DMS53 treated with DMSO at 0.1 percent for 48 hours (cell line): ENCODE results near the gene KCNJ4.
"Not testable (repeated sequence)": the region's sequence is repeated elsewhere in the genome, so short reads cannot be mapped to it uniquely, and the experiment has no call there.

Source experiments
- DNase-seq: peaks from one replicate; lab custom pipeline; 2025; ENCODE audit not compliant: unreplicated experiment; lab: John Stamatoyannopoulos, UW

Gene KCNJ4

DNA sequence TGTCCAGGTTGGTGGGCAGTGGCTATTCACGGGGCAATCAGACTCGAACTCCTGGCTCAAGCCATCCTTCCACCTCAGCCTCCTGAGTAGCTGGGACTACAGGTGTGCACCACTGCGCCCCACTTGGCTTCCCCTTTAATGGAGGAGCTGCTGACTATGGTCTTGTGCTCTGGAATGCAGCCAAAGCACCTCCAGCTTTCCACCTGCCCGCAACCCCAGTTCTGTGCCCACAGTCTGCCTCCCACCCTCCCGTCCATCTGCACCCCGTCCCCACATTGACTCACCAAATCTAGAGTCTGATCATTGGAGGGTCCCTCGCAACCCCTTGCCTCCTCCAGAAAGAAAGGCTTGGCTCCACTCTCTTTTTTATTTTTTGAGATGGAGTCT lies 41.0 kb downstream of the KCNJ4 start:
- DNase-seq: no peak

- DNase-seq: peak; percentile 2
These were observed 41.7 kb downstream of the KCNJ4 start for GRCh38 chr22:38413085-38414008.

- DNase-seq: peak; percentile 18
These were observed 42.4 kb downstream of the KCNJ4 start for GRCh38 chr22:38412435-38413084.

GRCh38 chr22:38411016-38411415 lies 44.0 kb downstream of the KCNJ4 start:
- no peak for DNase-seq

DNA sequence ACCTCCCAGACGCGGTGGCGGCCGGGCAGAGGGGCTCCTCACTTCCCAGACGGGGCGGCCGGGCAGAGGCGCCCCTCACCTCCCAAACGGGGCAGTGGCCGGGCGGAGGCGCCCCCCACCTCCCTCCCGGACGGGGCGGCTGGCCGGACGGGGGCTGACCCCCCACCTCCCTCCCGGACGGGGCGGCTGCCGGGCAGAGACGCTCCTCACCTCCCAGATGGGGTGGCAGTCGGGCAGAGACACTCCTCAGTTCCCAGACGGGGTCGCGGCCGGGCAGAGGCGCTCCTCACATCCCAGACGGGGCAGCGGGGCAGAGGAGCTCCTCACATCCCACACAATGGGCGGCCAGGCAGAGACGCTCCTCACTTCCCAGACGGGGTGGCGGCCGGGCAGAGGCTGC lies 45.1 kb downstream of the KCNJ4 start:
- not testable (repeated sequence) for DNase-seq

GRCh38 chr22:38406617-38407016 lies 48.4 kb downstream of the KCNJ4 start:
- DNase-seq: no peak

DNA sequence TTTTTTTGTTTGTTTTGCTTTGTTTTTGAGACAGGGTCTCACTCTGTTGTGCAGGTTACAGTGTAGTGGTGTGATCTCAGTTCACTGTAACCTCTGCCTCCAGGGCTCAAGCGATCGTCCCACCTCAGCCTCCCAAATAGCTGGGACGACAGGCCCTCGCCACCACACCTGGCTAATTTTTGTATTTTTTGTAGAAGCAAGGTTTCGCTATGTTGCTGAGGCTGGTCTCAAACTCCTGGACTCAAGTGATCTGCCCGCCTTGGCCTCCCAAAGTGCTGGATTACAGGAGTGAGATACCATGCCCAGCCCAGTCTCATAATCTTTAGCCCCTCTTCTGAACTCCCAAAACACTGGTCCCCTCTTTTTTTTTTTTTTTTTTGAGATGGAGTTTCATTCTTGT lies 50.6 kb downstream of the KCNJ4 start:
- no peak for DNase-seq

DNA sequence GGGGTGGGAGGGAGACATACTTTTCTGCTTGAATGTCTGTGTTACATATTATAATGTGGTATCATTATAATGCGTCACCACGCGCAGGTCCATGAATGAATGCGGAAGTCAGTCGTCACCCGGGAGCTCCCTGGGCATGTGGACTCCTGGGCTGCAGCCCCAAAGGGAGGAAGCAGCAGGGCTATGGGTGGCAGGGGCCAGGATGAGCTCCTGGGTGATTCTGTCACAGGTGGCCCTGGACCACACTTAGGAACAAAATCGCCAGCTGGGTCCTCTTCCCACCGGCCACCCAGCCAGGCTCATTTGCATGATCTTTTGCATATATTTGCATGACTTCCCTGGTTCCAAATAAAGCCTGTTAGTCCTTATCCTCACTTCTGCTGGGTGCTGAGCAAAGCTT lies 51.2 kb downstream of the KCNJ4 start:
- DNase-seq: no peak

- no peak for DNase-seq
These were observed 52.8 kb downstream of the KCNJ4 start for GRCh38 chr22:38402204-38402603.

GRCh38 chr22:38401336-38402084 lies 53.5 kb downstream of the KCNJ4 start:
- DNase-seq: no peak

- not testable (repeated sequence) for DNase-seq
These were observed 54.7 kb downstream of the KCNJ4 start for GRCh38 chr22:38400256-38400655.

DNA sequence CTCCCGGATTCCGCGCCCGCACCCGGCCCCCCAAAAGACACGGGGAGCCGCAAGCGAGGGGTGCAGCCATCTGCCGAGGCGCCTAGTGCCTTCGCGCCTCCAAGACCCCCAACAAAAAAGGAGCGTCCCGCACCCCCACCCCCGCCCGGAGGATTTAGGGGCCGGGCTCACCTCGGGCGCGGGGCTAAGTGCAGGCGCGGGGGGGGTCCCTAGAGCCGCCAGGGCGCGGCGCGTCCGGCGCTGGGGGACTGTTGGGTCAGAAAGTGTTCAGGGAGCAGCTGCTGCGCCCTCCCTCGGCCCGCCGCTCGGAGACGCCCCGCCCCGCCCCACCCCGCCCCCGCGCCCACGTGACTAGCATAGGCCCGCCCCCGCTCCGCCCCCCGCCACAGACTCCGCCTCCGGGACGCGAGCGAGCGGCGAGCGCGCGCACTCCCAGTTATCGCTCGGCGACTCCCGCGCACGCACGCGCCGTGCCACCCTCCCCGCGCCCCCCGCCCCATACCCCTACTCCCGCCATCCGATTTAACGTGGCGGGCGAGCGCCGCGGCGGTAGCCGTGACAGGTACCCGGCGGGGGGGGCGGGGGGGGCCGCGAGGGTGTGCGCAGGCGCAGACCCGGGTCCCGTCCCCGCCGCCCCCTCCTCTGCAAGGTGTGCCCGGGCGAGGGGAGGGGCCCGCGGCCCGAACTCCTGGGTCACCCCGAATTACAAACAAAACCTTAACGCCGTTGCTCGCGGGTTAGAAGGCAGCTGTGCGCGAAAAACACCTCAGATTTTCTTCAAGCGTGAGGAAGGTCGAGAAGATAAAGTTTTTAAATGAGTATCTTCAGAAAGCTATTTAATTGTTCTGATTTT lies 56.2 kb downstream of the KCNJ4 start:
- peak; percentile 28 for DNase-seq

GRCh38 chr22:38398181-38398608 lies 56.8 kb downstream of the KCNJ4 start:
- DNase-seq: not testable (repeated sequence)

DNA sequence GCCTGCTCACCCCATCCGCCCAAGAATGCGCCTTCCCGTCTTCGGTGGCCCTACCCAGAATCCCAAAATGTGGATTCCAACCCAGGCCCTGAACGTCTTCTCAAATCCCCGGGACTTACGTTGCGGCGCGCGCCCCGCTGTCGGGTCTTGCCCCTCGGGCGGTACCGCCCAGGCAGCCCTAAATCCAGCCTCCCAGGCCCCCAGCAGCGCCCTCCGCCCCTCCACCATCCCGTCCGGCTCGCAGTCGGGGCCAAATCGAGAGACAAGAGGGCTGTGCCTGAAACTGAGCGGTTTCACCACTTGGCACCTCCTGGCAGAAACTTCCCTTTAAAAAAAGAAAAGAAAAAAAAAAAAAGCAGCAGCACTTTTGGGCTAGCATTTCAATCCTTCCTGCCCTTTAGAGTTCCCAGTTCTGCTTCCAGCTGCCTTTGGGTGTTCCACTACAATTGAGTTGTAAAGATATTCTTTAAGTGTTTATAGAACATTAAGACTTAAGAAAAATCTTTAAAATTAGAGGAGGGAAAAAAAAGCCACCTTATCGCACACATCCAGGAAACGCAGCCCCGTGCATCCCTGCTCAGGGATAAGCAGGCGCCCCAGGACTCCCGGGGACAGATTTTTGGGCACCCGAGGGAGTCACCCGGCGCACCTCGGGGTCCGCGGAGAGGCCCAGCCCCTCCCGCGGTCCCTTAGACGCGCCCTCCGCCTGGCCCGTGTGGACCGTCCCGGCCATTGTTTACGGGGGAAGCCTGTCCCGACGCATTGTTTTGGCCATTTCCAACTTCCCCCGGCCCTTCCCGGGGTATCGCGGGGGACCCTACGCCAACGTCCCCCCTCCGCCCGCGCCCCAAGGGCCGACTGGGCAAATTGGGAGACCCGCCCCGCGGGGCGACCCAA lies 57.6 kb downstream of the KCNJ4 start:
- DNase-seq: no peak

- not testable (repeated sequence) for DNase-seq
These were observed 58.4 kb downstream of the KCNJ4 start for GRCh38 chr22:38396440-38397069.

- not testable (repeated sequence) for DNase-seq
These were observed 59.1 kb downstream of the KCNJ4 start for GRCh38 chr22:38395944-38396343.

- not testable (repeated sequence) for DNase-seq
These were observed 59.9 kb downstream of the KCNJ4 start for GRCh38 chr22:38394929-38395624.

GRCh38 chr22:38389428-38389818 lies 65.6 kb downstream of the KCNJ4 start:
- DNase-seq: not testable (repeated sequence)
